ENCODE results near the gene OOSP4B.

OOSP4B gene

GRCh38 chr11:60078745-60079144 lies 61.8 kb downstream of the OOSP4B start:
- no peak for TF ChIP-seq TAF1 (IDR thresholded peaks at IDR 0.05; ENCODE audit: low read depth)
- no peak for TF ChIP-seq ZBTB7A (IDR thresholded peaks at IDR 0.05; ENCODE audit: low read depth)
- no peak for TF ChIP-seq NFIC (IDR thresholded peaks at IDR 0.05)
- TF ChIP-seq RAD21 (IDR thresholded peaks at IDR 0.05; ENCODE audit: low read depth) = no peak

GRCh38 chr11:60080535-60080934 lies 63.6 kb downstream of the OOSP4B start:
- TF ChIP-seq NFIC (IDR thresholded peaks at IDR 0.05) (no peak), TEAD4 (IDR thresholded peaks at IDR 0.05) (no peak), CREB1 (IDR thresholded peaks at IDR 0.05; ENCODE audit: low read depth) (no peak), EGR1 (IDR thresholded peaks at IDR 0.05) (no peak), REST (IDR thresholded peaks at IDR 0.05; ENCODE audit: low read depth) (no peak), CEBPB (IDR thresholded peaks at IDR 0.05) (no peak), YY1 (IDR thresholded peaks at IDR 0.05; ENCODE audit: low read depth) (no peak), ZBTB7A (IDR thresholded peaks at IDR 0.05; ENCODE audit: low read depth) (no peak), USF1 (IDR thresholded peaks at IDR 0.05) (no peak), TAF1 (IDR thresholded peaks at IDR 0.05; ENCODE audit: low read depth) (no peak), TCF12 (IDR thresholded peaks at IDR 0.05; ENCODE audit: low read depth) (no peak), FOXM1 (IDR thresholded peaks at IDR 0.05; ENCODE audit: borderline replicate concordance, low read depth) (no peak), MAX (IDR thresholded peaks at IDR 0.05) (no peak)
